Activated CD8-positive, alpha-beta memory T cell treated with anti-CD3 and anti-CD28 coated beads, Interleukin-2, amount 50 U/mL, for 1 hour (primary cell): ENCODE data around the gene USPL1.

Source experiments
- DNase-seq: peaks from one replicate; pipeline ENCODE4 v3.0.0-alpha.2; 2020; ENCODE audit errors: extremely low read depth

Gene USPL1

GRCh38 chr13:30656178-30656577 is 38.5 kb downstream of the USPL1 start:
- DNase-seq: no peak

- DNase-seq: no peak
Observed at GRCh38 chr13:30659980-30660379, 42.3 kb downstream of the USPL1 start.

- no peak for DNase-seq
Observed at GRCh38 chr13:30660796-30661195, 43.1 kb downstream of the USPL1 start.

GRCh38 chr13:30664689-30665275 is 47.1 kb downstream of the USPL1 start:
- no peak for DNase-seq

GRCh38 chr13:30665638-30666037 is 47.9 kb downstream of the USPL1 start:
- no peak for DNase-seq

- DNase-seq: no peak
Observed at GRCh38 chr13:30666113-30666512, 48.4 kb downstream of the USPL1 start.

GRCh38 chr13:30667014-30667413 is 49.3 kb downstream of the USPL1 start:
- no peak for DNase-seq

- no peak for DNase-seq
Observed at GRCh38 chr13:30668312-30668711, 50.6 kb downstream of the USPL1 start.

- no peak for DNase-seq
Observed at GRCh38 chr13:30671271-30671815, 53.6 kb downstream of the USPL1 start.

GRCh38 chr13:30673669-30674521 is 56.2 kb downstream of the USPL1 start:
- DNase-seq: peak; percentile 70

GRCh38 chr13:30675717-30676116 is 58.0 kb downstream of the USPL1 start:
- DNase-seq: no peak

GRCh38 chr13:30676672-30677071 is 59.0 kb downstream of the USPL1 start:
- DNase-seq: no peak

- no peak for DNase-seq
Observed at GRCh38 chr13:30679483-30680330, 62.0 kb downstream of the USPL1 start.

- DNase-seq: no peak
Observed at GRCh38 chr13:30681843-30682242, 64.1 kb downstream of the USPL1 start.

GRCh38 chr13:30685320-30685859 is 67.7 kb downstream of the USPL1 start:
- DNase-seq: no peak

GRCh38 chr13:30685987-30686386 is 68.3 kb downstream of the USPL1 start:
- DNase-seq: no peak

GRCh38 chr13:30687601-30688000 is 69.9 kb downstream of the USPL1 start:
- DNase-seq: no peak

- no peak for DNase-seq
Observed at GRCh38 chr13:30689752-30690151, 72.0 kb downstream of the USPL1 start.

- DNase-seq: no peak
Observed at GRCh38 chr13:30690282-30691188, 72.8 kb downstream of the USPL1 start.

- no peak for DNase-seq
Observed at GRCh38 chr13:30692113-30692512, 74.4 kb downstream of the USPL1 start.
